PC-3 (cell line): Measurements from ENCODE around the gene FTHL17. TPM values are rescaled to one million over a fixed set of nuclear protein-coding genes. Genes with fewer than 3 reads are reported as not detected.

Source experiments
- ATAC-seq: fragments of 200-7000 bp; cut with Tn5 transposase; 2 replicates; pipeline ENCODE4 v1.9.1; 2020; ENCODE audit warnings: mild to moderate bottlenecking, moderate library complexity
- BruUV-seq: library from RNA; stranded (reverse); fragments of 400-500 nt; replicated peaks from 2 replicates; lab custom pipeline; 2021; lab: Mats Ljungman, UMichigan
- CTCF ChIA-PET: fragments of 300-600 bp; sonication (Branson Sonifier 250); formaldehyde crosslinking; loops from one replicate; lab custom pipeline; 2022; ENCODE audit warnings: antibody characterized with exemption; lab: Charles Lee
- POLR2A ChIA-PET: fragments of 300-600 bp; sonication (Branson Sonifier 250); formaldehyde crosslinking; loops from one replicate; lab custom pipeline; 2022; ENCODE audit warnings: antibody characterized with exemption; ENCODE audit not compliant: unreplicated experiment; lab: Charles Lee
- DNase-seq: peaks from one replicate; pipeline ENCODE4 v3.0.0-alpha.2; 2015
- H2AFZ ChIP-seq: fragments of 300-600 bp; sonication (generic); 2 replicates; pipeline ENCODE4 v1.6.0; 2016; ENCODE audit warnings: antibody characterized with exemption, low read length
- H3F3A ChIP-seq: fragments of 300-600 bp; sonication (generic); one replicate; pipeline ENCODE4 v1.6.0; 2017; ENCODE audit warnings: antibody characterized with exemption, low read length, control low read depth, mild to moderate bottlenecking; ENCODE audit not compliant: unreplicated experiment
- H3K27ac ChIP-seq: fragments of 300-600 bp; sonication (generic); 2 replicates; pipeline ENCODE4 v1.5.1; 2016; ENCODE audit warnings: mild to moderate bottlenecking, low read length
- H3K27me3 ChIP-seq: fragments of 300-600 bp; sonication (generic); 2 replicates; pipeline ENCODE4 v1.6.1; 2016; ENCODE audit warnings: low read length, mixed read lengths
- H3K36me3 ChIP-seq: fragments of 300-600 bp; sonication (generic); 2 replicates; pipeline ENCODE4 v1.6.1; 2016; ENCODE audit warnings: low read depth, mixed run types, low read length, mixed read lengths
- H3K4me1 ChIP-seq: fragments of 300-600 bp; sonication (generic); 2 replicates; pipeline ENCODE4 v1.5.1; 2016; ENCODE audit warnings: low read length; ENCODE audit not compliant: insufficient read depth
- H3K4me2 ChIP-seq: fragments of 300-600 bp; sonication (generic); 2 replicates; pipeline ENCODE4 v1.6.0; 2016; ENCODE audit warnings: low read length
- H3K4me3 ChIP-seq: fragments of 300-600 bp; sonication (generic); 2 replicates; pipeline ENCODE4 v1.5.1; 2016; ENCODE audit warnings: mild to moderate bottlenecking, low read length, mixed read lengths
- H3K79me2 ChIP-seq: fragments of 300-600 bp; sonication (generic); 2 replicates; pipeline ENCODE4 v1.6.1; 2017; ENCODE audit warnings: low read length, mixed read lengths
- H3K9ac ChIP-seq: fragments of 300-600 bp; sonication (generic); 2 replicates; pipeline ENCODE4 v1.6.0; 2016; ENCODE audit warnings: mild to moderate bottlenecking, low read length
- H3K9me2 ChIP-seq: fragments of 300-600 bp; sonication (generic); replicated peaks from 2 replicates; pipeline ENCODE4 v1.6.1; 2016; ENCODE audit warnings: mixed run types, low read length, mixed read lengths
- H3K9me3 ChIP-seq: fragments of 300-600 bp; sonication (generic); 2 replicates; pipeline ENCODE4 v1.6.1; 2016; ENCODE audit warnings: low read length, mixed read lengths
- H4K20me1 ChIP-seq: fragments of 300-600 bp; sonication (generic); 2 replicates; pipeline ENCODE4 v1.6.1; 2016; ENCODE audit warnings: low read length, mixed read lengths
- EZH2 ChIP-seq: fragments of 300-600 bp; sonication (generic); IDR thresholded peaks from one replicate; pipeline ENCODE4 v1.6.1; 2017; ENCODE audit warnings: antibody characterized with exemption, mild to moderate bottlenecking, low read length; ENCODE audit not compliant: unreplicated experiment
- EZH2phosphoT487 ChIP-seq: fragments of 300-600 bp; sonication (generic); IDR thresholded peaks from 2 replicates; pipeline ENCODE4 v1.6.1; 2018; ENCODE audit warnings: mild to moderate bottlenecking, antibody characterized with exemption, low read length, borderline replicate concordance
- intact Hi-C: fragments of 100-400 bp; cut with micrococcal nuclease; formaldehyde crosslinking; loops from 2 replicates; pipeline ENCODE4 v1.9.0; 2023
- total RNA-seq: library from RNA; depleted of rRNA; stranded (reverse); fragments of >200 nt; gene quantifications from 2 replicates; pipeline ENCODE4 v1.2.3, GENCODE V29; 2014
- TF ChIP-seq, protein P1 (sequence below): fragments of 300-600 bp; sonication (generic); conservative IDR thresholded peaks from 2 replicates; pipeline ENCODE4 v1.5.1; 2017; ENCODE audit warnings: antibody characterized with exemption, low read depth, mild to moderate bottlenecking, low read length

Gene FTHL17
- total RNA-seq, 1 experiment from 2014 or later = not detected

DNA sequence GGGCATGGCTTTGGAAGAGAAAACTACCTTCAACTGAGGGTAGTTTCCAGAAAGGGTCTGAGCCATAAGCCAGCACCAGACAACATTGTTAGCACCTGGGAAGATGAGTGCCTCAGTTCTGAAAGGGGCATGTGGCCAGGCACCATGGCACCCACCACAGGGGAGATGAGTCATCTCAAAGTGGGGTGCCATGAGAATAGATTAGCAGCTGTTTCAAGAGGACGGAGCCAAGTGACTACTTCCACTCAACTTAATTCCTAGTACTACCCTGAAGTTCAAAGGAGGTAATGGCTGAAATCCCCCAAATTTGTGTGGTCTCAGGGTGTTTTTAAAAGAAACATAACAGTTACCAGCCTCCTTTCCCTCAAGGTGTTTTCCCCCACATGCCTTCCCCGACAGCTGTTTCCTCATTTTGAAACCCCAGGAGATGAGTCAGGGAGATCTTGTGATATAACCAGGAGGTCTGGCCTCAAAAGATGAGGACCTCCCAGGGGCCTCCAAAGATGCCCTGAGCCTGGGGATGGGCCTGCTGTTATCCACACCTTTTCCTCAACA lies 27.8 kb upstream of the FTHL17 start:
- Histone ChIP-seq H3K9ac (no peak overlapping the region), H3F3A (no peaks in the 10 kb centered on the region), H3K79me2 (no peaks in the 10 kb centered on the region), H3K4me1 (no peaks in the 10 kb centered on the region), H4K20me1 (no peaks in the 10 kb centered on the region), H3K4me3 (no peak overlapping the region), H3K9me2 (no peaks in the 10 kb centered on the region), H3K36me3 (no peaks in the 10 kb centered on the region), H2AFZ (no peak overlapping the region), H3K27me3 (no peaks in the 10 kb centered on the region), H3K4me2 (no peak overlapping the region), H3K27ac (no peak overlapping the region), H3K9me3 (no peaks in the 10 kb centered on the region)
- DNase-seq = no peak
- no peak for ATAC-seq
- TF ChIP-seq, protein P1, sequence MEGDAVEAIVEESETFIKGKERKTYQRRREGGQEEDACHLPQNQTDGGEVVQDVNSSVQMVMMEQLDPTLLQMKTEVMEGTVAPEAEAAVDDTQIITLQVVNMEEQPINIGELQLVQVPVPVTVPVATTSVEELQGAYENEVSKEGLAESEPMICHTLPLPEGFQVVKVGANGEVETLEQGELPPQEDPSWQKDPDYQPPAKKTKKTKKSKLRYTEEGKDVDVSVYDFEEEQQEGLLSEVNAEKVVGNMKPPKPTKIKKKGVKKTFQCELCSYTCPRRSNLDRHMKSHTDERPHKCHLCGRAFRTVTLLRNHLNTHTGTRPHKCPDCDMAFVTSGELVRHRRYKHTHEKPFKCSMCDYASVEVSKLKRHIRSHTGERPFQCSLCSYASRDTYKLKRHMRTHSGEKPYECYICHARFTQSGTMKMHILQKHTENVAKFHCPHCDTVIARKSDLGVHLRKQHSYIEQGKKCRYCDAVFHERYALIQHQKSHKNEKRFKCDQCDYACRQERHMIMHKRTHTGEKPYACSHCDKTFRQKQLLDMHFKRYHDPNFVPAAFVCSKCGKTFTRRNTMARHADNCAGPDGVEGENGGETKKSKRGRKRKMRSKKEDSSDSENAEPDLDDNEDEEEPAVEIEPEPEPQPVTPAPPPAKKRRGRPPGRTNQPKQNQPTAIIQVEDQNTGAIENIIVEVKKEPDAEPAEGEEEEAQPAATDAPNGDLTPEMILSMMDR = no peak
- TF ChIP-seq EZH2phosphoT487 (no peak), EZH2 (no peak)
- BruUV-seq = no TSS peak
- CTCF ChIA-PET = no interaction called here
- POLR2A ChIA-PET = no interaction called here
- intact Hi-C loops = no loop called here

DNA sequence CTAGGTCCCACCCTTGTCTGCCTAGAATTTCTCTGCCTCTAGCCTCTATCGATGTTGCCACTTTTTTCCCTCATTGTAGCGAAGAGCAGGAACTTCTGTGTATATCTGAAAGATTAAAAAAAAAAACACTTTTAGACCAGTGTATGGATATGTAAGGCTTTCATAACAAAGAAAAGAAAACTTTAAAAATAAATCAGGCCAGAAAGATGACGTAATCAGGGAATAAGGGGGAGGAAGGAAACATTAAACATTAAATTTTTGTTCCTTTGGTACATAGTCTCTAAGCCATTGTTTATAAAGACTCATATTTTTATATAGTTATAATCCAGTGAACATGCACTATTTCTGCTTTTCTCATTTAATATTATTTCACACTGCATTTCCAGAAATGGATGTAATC lies 26.2 kb upstream of the FTHL17 start:
- POLR2A ChIA-PET = no interaction called here
- H3K27me3 ChIP-seq = no peaks in the 10 kb centered on the region
- BruUV-seq = no TSS peak
- H3K79me2 ChIP-seq = no peaks in the 10 kb centered on the region
- no peak for TF ChIP-seq EZH2
- no peak for TF ChIP-seq EZH2phosphoT487
- TF ChIP-seq, protein P1 = no peak
- no peak overlapping the region for H2AFZ ChIP-seq
- no peaks in the 10 kb centered on the region for H3K9me3 ChIP-seq
- CTCF ChIA-PET = no interaction called here
- no peaks in the 10 kb centered on the region for H3F3A ChIP-seq
- H3K4me3 ChIP-seq = no peak overlapping the region
- no peaks in the 10 kb centered on the region for H3K9me2 ChIP-seq
- H3K36me3 ChIP-seq = no peaks in the 10 kb centered on the region
- H3K9ac ChIP-seq = no peak overlapping the region
- no peak overlapping the region for H3K4me2 ChIP-seq
- no peak overlapping the region for H3K27ac ChIP-seq
- no peak for DNase-seq
- ATAC-seq = no peak
- H4K20me1 ChIP-seq = no peaks in the 10 kb centered on the region
- H3K4me1 ChIP-seq = no peaks in the 10 kb centered on the region
- intact Hi-C loops = no loop called here

DNA sequence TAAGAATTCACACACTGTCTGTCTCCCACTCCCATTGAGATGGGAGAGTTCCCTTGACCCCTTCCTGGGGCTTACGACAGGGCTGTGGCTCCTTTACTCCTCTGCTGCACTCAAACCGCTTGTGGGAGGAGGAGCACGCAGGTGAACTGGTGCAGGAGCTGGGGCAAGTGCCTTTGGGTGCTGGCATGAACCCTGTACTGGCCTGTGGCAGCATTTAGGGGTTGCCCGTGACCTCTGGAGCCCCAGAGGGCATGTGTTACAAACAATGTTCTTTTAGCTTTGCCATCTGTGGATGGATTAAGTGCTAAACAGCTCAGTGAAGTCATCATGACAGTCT lies 21.8 kb upstream of the FTHL17 start:
- Histone ChIP-seq H2AFZ (no peak overlapping the region), H4K20me1 (no peaks in the 10 kb centered on the region), H3K79me2 (no peaks in the 10 kb centered on the region), H3K27me3 (no peaks in the 10 kb centered on the region), H3F3A (no peaks in the 10 kb centered on the region), H3K9me3 (no peaks in the 10 kb centered on the region), H3K9me2 (no peaks in the 10 kb centered on the region), H3K4me1 (no peaks in the 10 kb centered on the region), H3K9ac (no peak overlapping the region), H3K4me2 (no peak overlapping the region), H3K4me3 (no peak overlapping the region), H3K27ac (no peak overlapping the region), H3K36me3 (no peaks in the 10 kb centered on the region)
- ATAC-seq (no peak), DNase-seq (no peak)
- BruUV-seq = no TSS peak
- CTCF ChIA-PET = no interaction called here
- intact Hi-C loops = no loop called here
- POLR2A ChIA-PET = no interaction called here
- TF ChIP-seq, protein P1 = no peak
- TF ChIP-seq EZH2phosphoT487 (no peak), EZH2 (no peak)
